Mucosa of stomach (tissue), 1 donor: ENCODE results near the gene KPNA4.

Source experiments
- H3K27me3 ChIP-seq: one replicate; pipeline ENCODE4 v1.7.0; 2013; ENCODE audit warnings: mild to moderate bottlenecking, low read length; ENCODE audit not compliant: control insufficient read depth, insufficient read depth
- H3K36me3 ChIP-seq: one replicate; pipeline ENCODE4 v1.7.0; 2013; ENCODE audit warnings: low read length; ENCODE audit not compliant: control insufficient read depth, insufficient read depth
- H3K4me1 ChIP-seq: one replicate; pipeline ENCODE4 v1.7.0; 2013; ENCODE audit warnings: mild to moderate bottlenecking, low read length; ENCODE audit not compliant: control insufficient read depth, insufficient read depth
- H3K4me3 ChIP-seq: one replicate; pipeline ENCODE4 v1.7.0; 2013; ENCODE audit warnings: low read length
- H3K9ac ChIP-seq: one replicate; pipeline ENCODE4 v1.7.0; 2013; ENCODE audit warnings: mild to moderate bottlenecking, low read length, moderate library complexity
- H3K9me3 ChIP-seq: one replicate; pipeline ENCODE4 v1.7.0; 2013; ENCODE audit warnings: mild to moderate bottlenecking, low read length, moderate library complexity; ENCODE audit not compliant: control insufficient read depth
- donor health status: Pancreatic carcinoma.

The KPNA4 gene

GRCh38 chr3:160480931-160481330 is 84.4 kb downstream of the KPNA4 start:
- Histone ChIP-seq H3K9me3 (no peaks in the 10 kb centered on the region), H3K4me3 (no peak overlapping the region), H3K36me3 (no peaks in the 10 kb centered on the region), H3K4me1 (no peaks in the 10 kb centered on the region), H3K27me3 (peaks cover 8% of the 10 kb centered on the region), H3K9ac (no peak overlapping the region)

- Histone ChIP-seq H3K4me1 (no peaks in the 10 kb centered on the region), H3K9ac (no peak overlapping the region), H3K36me3 (no peaks in the 10 kb centered on the region), H3K27me3 (peaks cover 8% of the 10 kb centered on the region), H3K4me3 (no peak overlapping the region), H3K9me3 (no peaks in the 10 kb centered on the region)
Observed at GRCh38 chr3:160479376-160479775, 86.0 kb downstream of the KPNA4 start.

- Histone ChIP-seq H3K36me3 (no peaks in the 10 kb centered on the region), H3K27me3 (peaks cover 11% of the 10 kb centered on the region), H3K4me1 (no peaks in the 10 kb centered on the region), H3K9me3 (no peaks in the 10 kb centered on the region), H3K4me3 (no peak overlapping the region), H3K9ac (no peak overlapping the region)
Observed at GRCh38 chr3:160478338-160478737, 87.0 kb downstream of the KPNA4 start.

- H3K4me3 ChIP-seq = no peak overlapping the region
- no peaks in the 10 kb centered on the region for H3K36me3 ChIP-seq
- peaks cover 14% of the 10 kb centered on the region for H3K27me3 ChIP-seq
- no peaks in the 10 kb centered on the region for H3K4me1 ChIP-seq
- no peak overlapping the region for H3K9ac ChIP-seq
- H3K9me3 ChIP-seq = no peaks in the 10 kb centered on the region
Observed at GRCh38 chr3:160477750-160478149, 87.6 kb downstream of the KPNA4 start.

GRCh38 chr3:160475884-160476283 is 89.5 kb downstream of the KPNA4 start:
- H3K4me3 ChIP-seq = no peak overlapping the region
- no peak overlapping the region for H3K9ac ChIP-seq
- H3K36me3 ChIP-seq = no peaks in the 10 kb centered on the region
- H3K4me1 ChIP-seq = no peaks in the 10 kb centered on the region
- H3K27me3 ChIP-seq = peaks cover 14% of the 10 kb centered on the region
- H3K9me3 ChIP-seq = no peaks in the 10 kb centered on the region

- Histone ChIP-seq H3K27me3 (peaks cover 14% of the 10 kb centered on the region), H3K4me1 (no peaks in the 10 kb centered on the region), H3K9ac (no peak overlapping the region), H3K4me3 (no peak overlapping the region), H3K36me3 (no peaks in the 10 kb centered on the region), H3K9me3 (no peaks in the 10 kb centered on the region)
Observed at GRCh38 chr3:160475153-160475552, 90.2 kb downstream of the KPNA4 start.

GRCh38 chr3:160474416-160474838 is 90.9 kb downstream of the KPNA4 start:
- no peaks in the 10 kb centered on the region for H3K9me3 ChIP-seq
- no peak overlapping the region for H3K4me3 ChIP-seq
- H3K36me3 ChIP-seq = no peaks in the 10 kb centered on the region
- no peaks in the 10 kb centered on the region for H3K4me1 ChIP-seq
- peaks cover 14% of the 10 kb centered on the region for H3K27me3 ChIP-seq
- H3K9ac ChIP-seq = no peak overlapping the region

GRCh38 chr3:160473978-160474377 is 91.4 kb downstream of the KPNA4 start:
- no peaks in the 10 kb centered on the region for H3K9me3 ChIP-seq
- no peaks in the 10 kb centered on the region for H3K4me1 ChIP-seq
- H3K4me3 ChIP-seq = no peak overlapping the region
- no peak overlapping the region for H3K9ac ChIP-seq
- no peaks in the 10 kb centered on the region for H3K36me3 ChIP-seq
- H3K27me3 ChIP-seq = peaks cover 14% of the 10 kb centered on the region

GRCh38 chr3:160473221-160473620 is 92.2 kb downstream of the KPNA4 start:
- H3K4me3 ChIP-seq = no peak overlapping the region

GRCh38 chr3:160472344-160472743 is 93.0 kb downstream of the KPNA4 start:
- no peaks in the 10 kb centered on the region for H3K4me1 ChIP-seq
- H3K36me3 ChIP-seq = no peaks in the 10 kb centered on the region
- no peaks in the 10 kb centered on the region for H3K9me3 ChIP-seq
- H3K9ac ChIP-seq = no peak overlapping the region
- peaks cover 9% of the 10 kb centered on the region for H3K27me3 ChIP-seq
- no peak overlapping the region for H3K4me3 ChIP-seq

More at GRCh38 chr3:160473221-160473620, 92.2 kb downstream of the KPNA4 start:
- H3K9ac ChIP-seq = no peak overlapping the region
- H3K36me3 ChIP-seq = no peaks in the 10 kb centered on the region
- no peaks in the 10 kb centered on the region for H3K4me1 ChIP-seq
- no peaks in the 10 kb centered on the region for H3K9me3 ChIP-seq
- peaks cover 14% of the 10 kb centered on the region for H3K27me3 ChIP-seq

GRCh38 chr3:160471892-160472291 is 93.5 kb downstream of the KPNA4 start:
- Histone ChIP-seq H3K27me3 (peaks cover 6% of the 10 kb centered on the region), H3K4me1 (no peaks in the 10 kb centered on the region), H3K36me3 (no peaks in the 10 kb centered on the region), H3K9ac (no peak overlapping the region), H3K4me3 (no peak overlapping the region), H3K9me3 (no peaks in the 10 kb centered on the region)

GRCh38 chr3:160470181-160470580 is 95.2 kb downstream of the KPNA4 start:
- H3K9ac ChIP-seq = no peak overlapping the region
- no peak overlapping the region for H3K4me3 ChIP-seq
- H3K36me3 ChIP-seq = no peaks in the 10 kb centered on the region
- peaks cover 6% of the 10 kb centered on the region for H3K27me3 ChIP-seq
- H3K9me3 ChIP-seq = no peaks in the 10 kb centered on the region
- H3K4me1 ChIP-seq = no peaks in the 10 kb centered on the region

- Histone ChIP-seq H3K27me3 (peaks cover 8% of the 10 kb centered on the region), H3K9ac (no peak overlapping the region), H3K9me3 (no peaks in the 10 kb centered on the region), H3K4me3 (no peak overlapping the region), H3K4me1 (no peaks in the 10 kb centered on the region), H3K36me3 (no peaks in the 10 kb centered on the region)
Observed at GRCh38 chr3:160464971-160465370, 100.4 kb downstream of the KPNA4 start.
